AG10803 (cell line): ENCODE data around the gene PCDH9.
A peak's percentile ranks its signal among the peaks of the same experiment; 100 is the strongest.
"Not testable (repeated sequence)": the region's sequence is repeated elsewhere in the genome, so short reads cannot be mapped to it uniquely, and the experiment has no call there.

Experiments
- DNase-seq: peaks from one replicate; pipeline ENCODE4 v3.0.0; 2010; ENCODE audit warnings: low read depth
- H3K4me3 ChIP-seq: 2 replicates; pipeline ENCODE4 v1.5.1; 2011; ENCODE audit warnings: mild to moderate bottlenecking, low read length, control low read depth
- CTCF ChIP-seq: conservative IDR thresholded peaks from 2 replicates; pipeline ENCODE4 v1.5.1; 2011; ENCODE audit warnings: mild to moderate bottlenecking, low read length, control low read depth, inconsistent platforms

PCDH9 gene

GRCh38 chr13:66627512-66627911, 602.6 kb downstream of the PCDH9 start:
- no peak overlapping the region for H3K4me3 ChIP-seq
- TF ChIP-seq CTCF = no peak
- DNase-seq = no peak

GRCh38 chr13:66624302-66624701, 605.8 kb downstream of the PCDH9 start:
- DNase-seq = no peak
- TF ChIP-seq CTCF = no peak
- no peak overlapping the region for H3K4me3 ChIP-seq

- H3K4me3 ChIP-seq = no peak overlapping the region
- TF ChIP-seq CTCF = no peak
- no peak for DNase-seq
Observed at GRCh38 chr13:66623129-66623820, 606.9 kb downstream of the PCDH9 start.

GRCh38 chr13:66621906-66622447, 608.2 kb downstream of the PCDH9 start:
- not testable (repeated sequence) for DNase-seq, H3K4me3 ChIP-seq

- peak; percentile 31 for DNase-seq
- TF ChIP-seq CTCF = peak; percentile 55
- no peak overlapping the region for H3K4me3 ChIP-seq
Observed at GRCh38 chr13:66618702-66619101, 611.4 kb downstream of the PCDH9 start.

- H3K4me3 ChIP-seq = no peak overlapping the region
- TF ChIP-seq CTCF = no peak
- DNase-seq = no peak
Observed at GRCh38 chr13:66617786-66618185, 612.4 kb downstream of the PCDH9 start.

- H3K4me3 ChIP-seq = no peak overlapping the region
- no peak for DNase-seq
- no peak for TF ChIP-seq CTCF
Observed at GRCh38 chr13:66612983-66613382, 617.2 kb downstream of the PCDH9 start.

GRCh38 chr13:66586489-66586888, 643.6 kb downstream of the PCDH9 start:
- H3K4me3 ChIP-seq = no peak overlapping the region
- DNase-seq = no peak
- TF ChIP-seq CTCF = no peak
